Femur (tissue), 1 donor: Measurements from ENCODE around the gene KLF3.

Source experiments
- DNase-seq: peaks from one replicate; pipeline ENCODE4 v3.0.0-alpha.2; 2017

Gene KLF3

GRCh38 chr4:38675146-38676121 is 11.4 kb downstream of the KLF3 start:
- DNase-seq: peak; percentile 84

GRCh38 chr4:38676986-38677385 is 13.0 kb downstream of the KLF3 start:
- no peak for DNase-seq

- no peak for DNase-seq
Measured at GRCh38 chr4:38677441-38677840, 13.4 kb downstream of the KLF3 start.

GRCh38 chr4:38678078-38678477 is 14.1 kb downstream of the KLF3 start:
- DNase-seq: no peak

GRCh38 chr4:38679921-38680320 is 15.9 kb downstream of the KLF3 start:
- no peak for DNase-seq

- peak; percentile 90 for DNase-seq
Measured at GRCh38 chr4:38681281-38681991, 17.4 kb downstream of the KLF3 start.

GRCh38 chr4:38682336-38682735 is 18.3 kb downstream of the KLF3 start:
- DNase-seq: no peak

- DNase-seq: no peak
Measured at GRCh38 chr4:38683276-38683675, 19.3 kb downstream of the KLF3 start.

- no peak for DNase-seq
Measured at GRCh38 chr4:38684271-38684670, 20.3 kb downstream of the KLF3 start.

- DNase-seq: no peak
Measured at GRCh38 chr4:38684951-38685844, 21.2 kb downstream of the KLF3 start.

- no peak for DNase-seq
Measured at GRCh38 chr4:38686682-38687081, 22.7 kb downstream of the KLF3 start.

- DNase-seq: no peak
Measured at GRCh38 chr4:38687571-38688011, 23.6 kb downstream of the KLF3 start.

- DNase-seq: no peak
Measured at GRCh38 chr4:38688676-38689355, 24.8 kb downstream of the KLF3 start.

- DNase-seq: peak; percentile 41
Measured at GRCh38 chr4:38691251-38692008, 27.4 kb downstream of the KLF3 start.

- DNase-seq: no peak
Measured at GRCh38 chr4:38692421-38692820, 28.4 kb downstream of the KLF3 start.

GRCh38 chr4:38693569-38693968 is 29.6 kb downstream of the KLF3 start:
- DNase-seq: no peak

GRCh38 chr4:38694330-38694729 is 30.3 kb downstream of the KLF3 start:
- DNase-seq: no peak

- no peak for DNase-seq
Measured at GRCh38 chr4:38695809-38696208, 31.8 kb downstream of the KLF3 start.

- DNase-seq: no peak
Measured at GRCh38 chr4:38696697-38697096, 32.7 kb downstream of the KLF3 start.

GRCh38 chr4:38698176-38698575 is 34.2 kb downstream of the KLF3 start:
- DNase-seq: no peak

- DNase-seq: no peak
Measured at GRCh38 chr4:38699112-38699511, 35.1 kb downstream of the KLF3 start.
